KG1 (cell line): ENCODE results near the gene RABL2A.

ENCODE experiments used
- DNase-seq: peaks from one replicate; lab custom pipeline; 2025; lab: John Stamatoyannopoulos, UW

RABL2A gene

GRCh38 chr2:113686537-113686936 lies 59.5 kb downstream of the RABL2A start:
- DNase-seq, result no peak

- peak; percentile 25 for DNase-seq
Observed at GRCh38 chr2:113690871-113691270, 63.8 kb downstream of the RABL2A start.
